MM.1S (cell line): ENCODE measurements around the gene NEK6.

Source experiments
- DNase-seq: peaks from one replicate; pipeline ENCODE4 v3.0.0-alpha.2; 2015
- H2AFZ ChIP-seq: fragments of 300-600 bp; sonication (generic); 2 replicates; pipeline ENCODE4 v1.6.0; 2016; ENCODE audit warnings: antibody characterized with exemption, low read length
- H3F3A ChIP-seq: fragments of 300-600 bp; sonication (generic); 2 replicates; pipeline ENCODE4 v1.6.1; 2016; ENCODE audit warnings: mild to moderate bottlenecking, antibody characterized with exemption, low read length, moderate library complexity, mixed read lengths; ENCODE audit not compliant: insufficient read depth
- H3K27ac ChIP-seq: fragments of 300-600 bp; sonication (generic); 2 replicates; pipeline ENCODE4 v1.5.1; 2016; ENCODE audit warnings: mild to moderate bottlenecking, low read length
- H3K27me3 ChIP-seq: fragments of 300-600 bp; sonication (generic); replicated peaks from 2 replicates; pipeline ENCODE4 v1.6.0; 2016; ENCODE audit warnings: low read length; ENCODE audit not compliant: insufficient read depth
- H3K36me3 ChIP-seq: fragments of 300-600 bp; sonication (generic); replicated peaks from 2 replicates; pipeline ENCODE4 v1.6.1; 2016; ENCODE audit warnings: mild to moderate bottlenecking, low read length, mixed read lengths; ENCODE audit not compliant: insufficient read depth
- H3K4me1 ChIP-seq: fragments of 300-600 bp; sonication (generic); 2 replicates; pipeline ENCODE4 v1.6.1; 2016; ENCODE audit warnings: low read length, mixed read lengths
- H3K4me2 ChIP-seq: fragments of 300-600 bp; sonication (generic); 2 replicates; pipeline ENCODE4 v1.6.0; 2016; ENCODE audit warnings: low read depth, low read length
- H3K4me3 ChIP-seq: fragments of 300-600 bp; sonication (generic); 2 replicates; pipeline ENCODE4 v1.5.1; 2016; ENCODE audit warnings: low read length, mixed read lengths
- H3K79me2 ChIP-seq: fragments of 300-600 bp; sonication (generic); 2 replicates; pipeline ENCODE4 v1.6.1; 2016; ENCODE audit warnings: mixed run types, low read length, mixed read lengths
- H3K9ac ChIP-seq: fragments of 300-600 bp; sonication (generic); 2 replicates; pipeline ENCODE4 v1.6.1; 2016; ENCODE audit warnings: low read length, mixed read lengths
- H3K9me2 ChIP-seq: fragments of 300-600 bp; sonication (generic); replicated peaks from 2 replicates; pipeline ENCODE4 v1.6.1; 2016; ENCODE audit warnings: mild to moderate bottlenecking, low read length, mixed read lengths; ENCODE audit not compliant: insufficient read depth
- H3K9me3 ChIP-seq: fragments of 300-600 bp; sonication (generic); replicated peaks from 2 replicates; pipeline ENCODE4 v1.6.1; 2016; ENCODE audit warnings: mild to moderate bottlenecking, low read length, mixed read lengths; ENCODE audit not compliant: insufficient read depth
- H4K20me1 ChIP-seq: fragments of 300-600 bp; sonication (generic); 2 replicates; pipeline ENCODE4 v1.6.1; 2016; ENCODE audit warnings: mild to moderate bottlenecking, low read length, moderate library complexity, mixed read lengths; ENCODE audit not compliant: insufficient read depth
- EZH2 ChIP-seq: fragments of 300-600 bp; sonication (generic); optimal IDR thresholded peaks from 2 replicates; pipeline ENCODE3; 2017; ENCODE audit warnings: low read depth, mild to moderate bottlenecking, antibody characterized with exemption, low read length, mixed read lengths
- EZH2phosphoT487 ChIP-seq: fragments of 300-600 bp; sonication (generic); IDR thresholded peaks from 2 replicates; pipeline ENCODE4 v1.6.1; 2018; ENCODE audit warnings: antibody characterized with exemption, low read length
- TF ChIP-seq, protein P1 (sequence below): fragments of 300-600 bp; sonication (generic); IDR thresholded peaks from 2 replicates; pipeline ENCODE4 v1.5.1; 2016; ENCODE audit warnings: antibody characterized with exemption, low read length, mixed read lengths

Gene NEK6

DNA sequence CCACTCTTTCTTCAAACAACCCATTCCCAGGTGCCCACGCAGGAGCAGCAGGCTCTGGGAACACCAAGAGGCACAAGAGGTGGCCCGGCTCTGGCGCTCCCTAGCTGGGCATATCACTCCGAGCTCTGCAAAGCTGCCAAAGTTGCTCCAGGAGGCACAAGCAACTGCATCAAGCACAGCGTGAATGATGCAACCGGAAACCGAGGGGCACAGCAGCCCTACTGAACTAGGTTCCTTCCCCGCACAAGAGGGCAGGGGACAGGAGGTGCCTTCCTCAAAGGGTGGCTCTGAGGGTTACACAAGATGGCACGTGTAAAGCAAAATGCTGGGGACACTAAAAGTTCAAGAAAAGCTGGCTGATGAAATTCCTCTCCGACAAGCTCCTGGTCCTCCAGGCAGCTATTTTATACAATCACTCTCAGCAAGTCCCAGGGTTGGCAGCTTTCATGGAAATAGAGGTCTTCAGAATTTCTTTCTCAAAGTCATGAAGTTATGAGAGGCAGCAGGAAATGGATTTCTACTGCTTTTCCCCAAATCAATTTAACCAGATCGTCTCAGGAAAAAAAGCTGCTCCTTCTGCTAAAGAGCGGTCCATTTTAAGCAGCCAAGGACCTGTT is 134.6 kb downstream of the NEK6 start:
- Histone ChIP-seq H3K27me3 (no peaks in the 10 kb centered on the region), H3K9me3 (no peaks in the 10 kb centered on the region), H3K27ac (no peak overlapping the region), H3K79me2 (peaks cover 100% of the 10 kb centered on the region), H4K20me1 (peaks cover 53% of the 10 kb centered on the region), H3K4me3 (no peak overlapping the region), H3K4me2 (no peak overlapping the region), H3K4me1 (no peaks in the 10 kb centered on the region), H3F3A (no peaks in the 10 kb centered on the region), H2AFZ (no peak overlapping the region), H3K9ac (no peak overlapping the region), H3K9me2 (no peaks in the 10 kb centered on the region), H3K36me3 (no peaks in the 10 kb centered on the region; the same call in 1 of the 2 replicates)
- no peak for DNase-seq
- no peak for TF ChIP-seq EZH2
- TF ChIP-seq, protein P1, sequence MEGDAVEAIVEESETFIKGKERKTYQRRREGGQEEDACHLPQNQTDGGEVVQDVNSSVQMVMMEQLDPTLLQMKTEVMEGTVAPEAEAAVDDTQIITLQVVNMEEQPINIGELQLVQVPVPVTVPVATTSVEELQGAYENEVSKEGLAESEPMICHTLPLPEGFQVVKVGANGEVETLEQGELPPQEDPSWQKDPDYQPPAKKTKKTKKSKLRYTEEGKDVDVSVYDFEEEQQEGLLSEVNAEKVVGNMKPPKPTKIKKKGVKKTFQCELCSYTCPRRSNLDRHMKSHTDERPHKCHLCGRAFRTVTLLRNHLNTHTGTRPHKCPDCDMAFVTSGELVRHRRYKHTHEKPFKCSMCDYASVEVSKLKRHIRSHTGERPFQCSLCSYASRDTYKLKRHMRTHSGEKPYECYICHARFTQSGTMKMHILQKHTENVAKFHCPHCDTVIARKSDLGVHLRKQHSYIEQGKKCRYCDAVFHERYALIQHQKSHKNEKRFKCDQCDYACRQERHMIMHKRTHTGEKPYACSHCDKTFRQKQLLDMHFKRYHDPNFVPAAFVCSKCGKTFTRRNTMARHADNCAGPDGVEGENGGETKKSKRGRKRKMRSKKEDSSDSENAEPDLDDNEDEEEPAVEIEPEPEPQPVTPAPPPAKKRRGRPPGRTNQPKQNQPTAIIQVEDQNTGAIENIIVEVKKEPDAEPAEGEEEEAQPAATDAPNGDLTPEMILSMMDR, result no peak
- no peak for TF ChIP-seq EZH2phosphoT487

DNA sequence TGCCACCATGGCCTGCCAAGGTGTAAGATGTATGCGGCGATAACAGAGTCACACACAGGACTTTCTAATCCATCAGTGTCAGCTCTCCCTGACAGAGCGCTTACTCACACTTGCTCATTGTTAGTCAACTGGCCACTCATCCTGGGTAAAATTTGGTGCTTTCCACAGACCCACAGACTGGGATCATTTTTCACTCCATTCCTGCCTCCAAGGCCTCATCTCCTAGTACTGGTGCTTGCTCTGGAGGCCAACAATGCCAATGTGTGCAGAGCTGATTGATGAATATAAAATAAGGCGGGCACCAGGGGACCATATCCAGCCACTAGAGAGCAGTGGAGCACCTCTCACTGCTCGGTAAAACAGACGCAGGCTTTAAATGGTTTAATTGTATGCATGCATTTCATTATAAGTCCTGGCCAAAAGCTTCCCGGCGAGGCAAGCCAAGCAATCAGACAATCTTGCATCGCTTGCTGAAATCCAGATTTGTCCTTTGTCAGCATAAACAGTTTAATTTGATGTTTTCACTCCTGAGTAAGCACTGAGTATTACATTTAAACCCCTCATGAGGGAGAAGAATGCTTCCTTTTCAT is 135.2 kb downstream of the NEK6 start:
- no peaks in the 10 kb centered on the region for H3K9me3 ChIP-seq
- no peaks in the 10 kb centered on the region for H3F3A ChIP-seq
- no peak overlapping the region for H3K4me2 ChIP-seq
- H3K4me1 ChIP-seq, result no peaks in the 10 kb centered on the region
- no peaks in the 10 kb centered on the region for H3K27me3 ChIP-seq
- H4K20me1 ChIP-seq, result peaks cover 47% of the 10 kb centered on the region
- no peak overlapping the region for H3K27ac ChIP-seq
- no peak for DNase-seq
- H3K79me2 ChIP-seq, result peaks cover 100% of the 10 kb centered on the region
- H3K36me3 ChIP-seq, result no peaks in the 10 kb centered on the region; the same call in 1 of the 2 replicates
- TF ChIP-seq EZH2phosphoT487, result no peak
- TF ChIP-seq, protein P1, result no peak
- no peak for TF ChIP-seq EZH2
- no peaks in the 10 kb centered on the region for H3K9me2 ChIP-seq
- no peak overlapping the region for H2AFZ ChIP-seq
- H3K4me3 ChIP-seq, result no peak overlapping the region
- no peak overlapping the region for H3K9ac ChIP-seq

DNA sequence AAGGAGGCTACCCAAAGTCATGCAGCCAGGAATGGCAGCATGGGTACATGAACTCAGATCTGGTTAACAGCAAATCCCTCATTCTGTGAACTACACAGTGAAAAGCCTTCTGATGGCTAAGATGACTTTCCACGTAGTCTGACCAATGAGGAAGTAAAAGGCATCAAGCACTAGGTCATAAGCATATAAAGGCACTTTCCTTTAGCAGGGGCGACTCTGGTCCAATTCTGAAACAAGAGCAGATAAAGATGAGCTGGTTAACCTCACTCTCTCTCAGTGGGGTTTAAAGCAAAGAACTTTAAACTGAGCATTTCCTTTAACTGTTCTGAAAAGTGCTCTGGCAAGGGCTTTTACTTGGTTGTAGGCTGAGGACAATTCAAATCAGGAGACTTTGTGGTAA is 136.4 kb downstream of the NEK6 start:
- Histone ChIP-seq H3K9me3 (no peaks in the 10 kb centered on the region), H3K4me2 (no peak overlapping the region), H3K9me2 (no peaks in the 10 kb centered on the region), H3K27me3 (no peaks in the 10 kb centered on the region), H3K4me1 (no peaks in the 10 kb centered on the region), H3K9ac (no peak overlapping the region), H3F3A (no peaks in the 10 kb centered on the region), H2AFZ (no peak overlapping the region), H3K79me2 (peaks cover 100% of the 10 kb centered on the region), H3K4me3 (no peak overlapping the region), H3K36me3 (no peaks in the 10 kb centered on the region; the same call in 1 of the 2 replicates), H4K20me1 (peaks cover 35% of the 10 kb centered on the region), H3K27ac (no peak overlapping the region)
- TF ChIP-seq, protein P1, result no peak
- TF ChIP-seq EZH2phosphoT487, result no peak
- TF ChIP-seq EZH2, result no peak
- DNase-seq, result no peak
